H1 (cell line): ENCODE measurements around the gene SLC1A2. TPM values are rescaled to one million over a fixed set of nuclear protein-coding genes. Genes with fewer than 3 reads are reported as not detected.

Experiments
- CTCF ChIA-PET: fragments of 300-600 bp; sonication (Branson Sonifier 250); formaldehyde crosslinking; loops from one replicate; lab custom pipeline; 2021; ENCODE audit not compliant: partially characterized antibody; lab: Charles Lee
- POLR2A ChIA-PET: fragments of 300-600 bp; sonication (Branson Sonifier 250); formaldehyde crosslinking; loops from one replicate; lab custom pipeline; 2021; ENCODE audit warnings: inconsistent platforms; ENCODE audit not compliant: partially characterized antibody; lab: Charles Lee
- DNase-seq, 2 experiments: peaks; one replicate each; pipeline versions ENCODE4 v3.0.0 to v3.0.0-alpha.2; 2010 to 2022; ENCODE audit warnings: low spot score in 2 of 2, low read depth in 1 of 2, mixed read lengths in 1 of 2
- FAIRE-seq: peaks from 2 replicates; lab custom pipeline; 2011; peaks lifted over from hg19 to GRCh38; lab: Jason Lieb, UNC
- H2AFZ ChIP-seq: 2 replicates; pipeline ENCODE4 v1.8.1; 2012; ENCODE audit warnings: low read length, inconsistent platforms
- H2AK5ac ChIP-seq: 2 replicates; pipeline ENCODE4 v1.6.1; 2013; ENCODE audit warnings: low read depth, low read length
- H2BK120ac ChIP-seq: replicated peaks from 2 replicates; pipeline ENCODE3; 2013; ENCODE audit warnings: low read depth, low read length, inconsistent platforms
- H2BK12ac ChIP-seq: 2 replicates; pipeline ENCODE4 v1.6.1; 2013; ENCODE audit warnings: low read depth, low read length
- H2BK15ac ChIP-seq: 2 replicates; pipeline ENCODE4 v1.6.1; 2013; ENCODE audit warnings: low read length
- H2BK20ac ChIP-seq: 2 replicates; pipeline ENCODE4 v1.6.1; 2013; ENCODE audit warnings: low read length
- H2BK5ac ChIP-seq: 2 replicates; pipeline ENCODE4 v1.6.1; 2013; ENCODE audit warnings: low read depth, low read length
- H3K14ac ChIP-seq: 2 replicates; pipeline ENCODE4 v1.6.1; 2013; ENCODE audit warnings: inconsistent platforms; ENCODE audit not compliant: insufficient read length
- H3K18ac ChIP-seq: 2 replicates; pipeline ENCODE4 v1.6.1; 2013; ENCODE audit warnings: low read length; ENCODE audit errors: extremely low read depth
- H3K23ac ChIP-seq: 2 replicates; pipeline ENCODE4 v1.6.1; 2013; ENCODE audit warnings: inconsistent platforms; ENCODE audit not compliant: insufficient read length
- H3K23me2 ChIP-seq: 2 replicates; pipeline ENCODE4 v1.6.1; 2013; ENCODE audit warnings: low read depth, low read length
- H3K27ac ChIP-seq: 2 replicates; pipeline ENCODE4 v1.6.1; 2011; ENCODE audit warnings: low read depth, low read length, inconsistent platforms
- H3K27me3 ChIP-seq, 4 experiments: replicated peaks in 1 of 4; 1 replicate in 1 of 4; 2 replicates in 3 of 4; pipeline versions ENCODE4 v1.6.1 to v1.8.1; 2011 to 2013; ENCODE audit warnings: low read length in 3 of 4, mild to moderate bottlenecking in 3 of 4, inconsistent platforms in 2 of 4, mixed read lengths in 2 of 4, moderate library complexity in 1 of 4; ENCODE audit not compliant: control insufficient read depth in 3 of 4, insufficient read depth in 3 of 4; ENCODE audit errors: extremely low read depth in 1 of 4
- H3K36me3 ChIP-seq, 4 experiments: 2 replicates each; pipeline versions ENCODE4 v1.6.1 to v1.8.1; 2011 to 2013; ENCODE audit warnings: mild to moderate bottlenecking in 4 of 4, low read length in 3 of 4, moderate library complexity in 2 of 4, control low read depth in 1 of 4, inconsistent platforms in 1 of 4; ENCODE audit not compliant: insufficient read depth in 4 of 4, control insufficient read depth in 2 of 4
- H3K4ac ChIP-seq: replicated peaks from 2 replicates; pipeline ENCODE3; 2013; ENCODE audit warnings: low read length, low read depth, mixed read lengths, inconsistent platforms; ENCODE audit not compliant: insufficient read length
- H3K4me1 ChIP-seq, 4 experiments: replicated peaks in 1 of 4; 1 replicate in 1 of 4; 2 replicates in 3 of 4; pipeline versions ENCODE4 v1.6.1 to v1.8.1; 2011 to 2013; ENCODE audit warnings: low read length in 3 of 4, inconsistent platforms in 2 of 4, mixed read lengths in 1 of 4; ENCODE audit not compliant: insufficient read depth in 4 of 4, control insufficient read depth in 3 of 4
- H3K4me2 ChIP-seq, 2 experiments: 2 replicates each; pipeline versions ENCODE4 v1.6.1 to v1.8.1; 2011 to 2013; ENCODE audit warnings: low read depth in 2 of 2, low read length in 2 of 2, control low read depth in 1 of 2, inconsistent platforms in 1 of 2, mild to moderate bottlenecking in 1 of 2; ENCODE audit not compliant: insufficient read depth in 1 of 2
- H3K4me3 ChIP-seq, 4 experiments: fragments of 200-600, 300-600 bp in 1 of 4; sonication (generic), shearing (Covaris generic), sonication (Bioruptor Twin) in 1 of 4; 2 replicates each; pipeline versions ENCODE4 v1.5.1 to v1.8.1; 2011 to 2016; ENCODE audit warnings: low read length in 4 of 4, low read depth in 3 of 4, control low read depth in 2 of 4, inconsistent platforms in 2 of 4, mild to moderate bottlenecking in 2 of 4, mixed read lengths in 1 of 4, moderate library complexity in 1 of 4; ENCODE audit not compliant: insufficient read depth in 2 of 4; ENCODE audit errors: extremely low read depth in 1 of 4
- H3K56ac ChIP-seq: replicated peaks from 2 replicates; pipeline ENCODE3; 2013; ENCODE audit warnings: low read depth, mild to moderate bottlenecking, mixed read lengths, low read length, inconsistent platforms; ENCODE audit not compliant: insufficient read length
- H3K79me1 ChIP-seq: 2 replicates; pipeline ENCODE4 v1.6.1; 2013; ENCODE audit warnings: low read depth, low read length, control low read depth
- H3K79me2 ChIP-seq, 2 experiments: 2 replicates each; pipeline versions ENCODE4 v1.6.1 to v1.8.1; 2012 to 2013; ENCODE audit warnings: low read length in 2 of 2, mild to moderate bottlenecking in 2 of 2, inconsistent platforms in 1 of 2; ENCODE audit not compliant: insufficient read depth in 2 of 2, control insufficient read depth in 1 of 2
- H3K9ac ChIP-seq, 4 experiments: replicated peaks in 1 of 4; 1 replicate in 1 of 4; 2 replicates in 3 of 4; pipeline versions ENCODE4 v1.6.1 to v1.8.1; 2011 to 2013; ENCODE audit warnings: low read depth in 3 of 4, low read length in 3 of 4, control low read depth in 2 of 4, mild to moderate bottlenecking in 2 of 4, moderate library complexity in 2 of 4, inconsistent platforms in 1 of 4; ENCODE audit errors: extremely low read depth in 1 of 4
- H3K9me3 ChIP-seq, 2 experiments: 2 replicates each; pipeline versions ENCODE4 v1.6.1 to v1.8.1; 2012 to 2013; ENCODE audit warnings: mild to moderate bottlenecking in 2 of 2, moderate library complexity in 2 of 2, control low read depth in 1 of 2, inconsistent platforms in 1 of 2, low read depth in 1 of 2, low read length in 1 of 2, mixed read lengths in 1 of 2; ENCODE audit not compliant: insufficient read depth in 2 of 2
- H4K20me1 ChIP-seq, 2 experiments: replicated peaks in 1 of 2; 2 replicates each; pipeline versions ENCODE3 to v1.8.1; 2011 to 2013; ENCODE audit warnings: inconsistent platforms in 2 of 2, low read length in 2 of 2, mild to moderate bottlenecking in 1 of 2; ENCODE audit not compliant: insufficient read depth in 2 of 2, control insufficient read depth in 1 of 2
- H4K5ac ChIP-seq: 2 replicates; pipeline ENCODE4 v1.6.1; 2013; ENCODE audit warnings: low read length, low read depth, mixed read lengths, inconsistent platforms; ENCODE audit not compliant: insufficient read length
- H4K8ac ChIP-seq: 2 replicates; pipeline ENCODE4 v1.8.0; 2013; ENCODE audit warnings: mild to moderate bottlenecking, moderate library complexity, low read length, inconsistent platforms; ENCODE audit not compliant: insufficient read depth; ENCODE audit errors: extremely low read depth
- H4K91ac ChIP-seq: replicated peaks from 2 replicates; pipeline ENCODE3; 2013; ENCODE audit warnings: low read length, mixed read lengths, inconsistent platforms; ENCODE audit not compliant: insufficient read length
- CHD1 ChIP-seq: IDR thresholded peaks from 2 replicates; pipeline ENCODE4 v1.6.1; 2012; ENCODE audit warnings: low read depth, low read length, improper control_type of control experiment
- CTBP2 ChIP-seq: IDR thresholded peaks from 2 replicates; pipeline ENCODE4 v1.7.0; 2011; ENCODE audit warnings: borderline replicate concordance, mild to moderate bottlenecking, moderate library complexity, mixed read lengths, low read length; ENCODE audit not compliant: insufficient read depth, insufficient read length
- GABPA ChIP-seq: IDR thresholded peaks from 2 replicates; pipeline ENCODE4 v1.6.1; 2011; ENCODE audit warnings: mild to moderate bottlenecking, low read length, moderate library complexity, borderline replicate concordance; ENCODE audit not compliant: insufficient read depth
- KDM1A ChIP-seq: fragments of 200-600, 300-600 bp; sonication (generic); IDR thresholded peaks from 2 replicates; pipeline ENCODE4 v1.7.1; 2016; ENCODE audit warnings: mild to moderate bottlenecking, low read length, borderline replicate concordance
- ZNF274 ChIP-seq: IDR thresholded peaks from 2 replicates; pipeline ENCODE4 v1.7.0; 2012; ENCODE audit warnings: low read length, borderline replicate concordance; ENCODE audit errors: extremely low read depth
- WGBS, 2 experiments: shearing (Covaris generic) in 1 of 2; methylation state at CpG; one replicate each; pipeline versions ENCODE4 v1.1.6 to v1.1.7; 2013 to 2015; ENCODE audit warnings: low lambda C conversion rate in 2 of 2, mixed read lengths in 2 of 2, inconsistent platforms in 1 of 2, low coverage in 1 of 2, missing lambda C conversion rate in 1 of 2; ENCODE audit not compliant: insufficient replicate concordance in 2 of 2, insufficient coverage in 1 of 2, insufficient read length in 1 of 2; ENCODE audit errors: extremely low coverage in 1 of 2, missing lambda C conversion rate in 1 of 2; 5-methylcytosine and 5-hydroxymethylcytosine counted together
- polyA plus RNA-seq, 7 experiments: library from polyadenylated mRNA; depleted of rRNA in 3 of 7; stranded (reverse) in 5 of 7; unstranded in 2 of 7; fragments of >200 nt in 5 of 7; fragments of 200-250 nt in 2 of 7; gene quantifications; 1 replicate in 5 of 7; 2 replicates in 1 of 7; 4 replicates in 1 of 7; pipeline versions ENCODE4 v1.2.1 to v1.2.3, GENCODE V29; 2011 to 2013; ENCODE audit warnings: missing spikeins in 2 of 7, mixed read lengths in 2 of 7
- total RNA-seq: library from RNA; stranded (reverse); fragmentation: NEBNext Ultra II Directional; extraction: Animal tissue kit (Norgen Biotek cat#: 25700); gene quantifications from 2 replicates; pipeline ENCODE4 v1.2.1, GENCODE V29; 2021

The SLC1A2 gene
- total and polyA plus RNA-seq, 2 of the 8 experiments (the other 6 are each of a cell fraction or from before 2014, with no cell fraction given) = 0.57 to 1.2 TPM

DNA sequence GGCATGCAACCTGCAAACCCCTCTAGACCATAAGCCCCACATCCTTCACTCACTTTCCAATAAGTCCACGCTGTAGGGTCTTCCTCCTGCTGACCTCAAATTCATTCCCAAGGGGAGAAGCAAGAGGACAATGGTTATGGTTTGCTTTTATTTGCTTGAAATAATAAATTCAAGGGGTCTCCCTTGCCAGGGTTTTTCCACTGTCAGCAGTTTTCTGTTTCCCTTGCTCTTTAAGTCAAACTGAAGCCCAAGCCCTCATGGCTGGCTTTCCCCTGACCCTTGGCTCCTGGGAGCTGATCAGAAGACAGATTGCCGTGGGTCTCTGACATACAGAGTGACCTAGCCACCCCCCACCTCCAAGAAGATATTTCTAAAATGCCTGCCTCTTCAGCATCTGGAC lies 3.9 kb downstream of the SLC1A2 start:
- H4K91ac ChIP-seq = no peak overlapping the region
- no peak overlapping the region for H3K56ac ChIP-seq
- ChIA-PET CTCF (interaction anchor here (0.8 to 3.6 kb wide), 3 partner anchors 11 to 75 kb away, joined by 3 to 24 read pairs (median 3); no protein-coding TSS in a partner anchor), POLR2A (no interaction called here)
- no peak overlapping the region for H2AFZ ChIP-seq
- FAIRE-seq = no peak
- no peaks in the 10 kb centered on the region for H4K20me1 ChIP-seq
- no peak overlapping the region for H3K14ac ChIP-seq
- no peak overlapping the region for H4K8ac ChIP-seq
- DNase-seq = no peak
- WGBS, 2 experiments = 92% methylated on average over 2 of the region's 2 CpGs; no CpG with 5 or more reads in 1 of the 2 experiments
- peaks cover 21 to 58% (median 46%) of the 10 kb centered on the region in 4 experiments for H3K27me3 ChIP-seq
- no peak overlapping the region for H2BK15ac ChIP-seq
- H3K23me2 ChIP-seq = peaks cover 18% of the 10 kb centered on the region; the same call in 1 of the 2 replicates
- H2BK5ac ChIP-seq = no peak overlapping the region
- H3K23ac ChIP-seq = no peak overlapping the region
- peaks cover 0 to 7% (median 4%) of the 10 kb centered on the region in 4 experiments; a peak in 5 of 7 replicates for H3K4me1 ChIP-seq
- H2BK120ac ChIP-seq = no peak overlapping the region
- no peaks in the 10 kb centered on the region for H3K36me3 ChIP-seq
- no peak overlapping the region for H3K4ac ChIP-seq
- no peak overlapping the region for H3K18ac ChIP-seq
- H2AK5ac ChIP-seq = no peak overlapping the region
- no peak overlapping the region for H2BK12ac ChIP-seq
- H2BK20ac ChIP-seq = no peak overlapping the region
- H3K79me2 ChIP-seq = no peaks in the 10 kb centered on the region
- H3K4me2 ChIP-seq = no peak overlapping the region
- TF ChIP-seq ZNF274 (no peak), CTBP2 (no peak), GABPA (no peak), KDM1A (no peak), CHD1 (no peak)
- TF ChIP-seq, all 59 proteins: peak for 0
- H3K79me1 ChIP-seq = no peaks in the 10 kb centered on the region
- H4K5ac ChIP-seq = no peak overlapping the region
- no peak overlapping the region for H3K4me3 ChIP-seq
- H3K27ac ChIP-seq = no peak overlapping the region
- no peaks in the 10 kb centered on the region for H3K9me3 ChIP-seq
- no peak overlapping the region for H3K9ac ChIP-seq
